Measurements from ENCODE around the gene CDCP2. TPM values are rescaled to one million over a fixed set of nuclear protein-coding genes. Genes with fewer than 3 reads are reported as not detected.

The CDCP2 gene
- total RNA-seq, 2 donors from 2014 or later: not detected

DNA sequence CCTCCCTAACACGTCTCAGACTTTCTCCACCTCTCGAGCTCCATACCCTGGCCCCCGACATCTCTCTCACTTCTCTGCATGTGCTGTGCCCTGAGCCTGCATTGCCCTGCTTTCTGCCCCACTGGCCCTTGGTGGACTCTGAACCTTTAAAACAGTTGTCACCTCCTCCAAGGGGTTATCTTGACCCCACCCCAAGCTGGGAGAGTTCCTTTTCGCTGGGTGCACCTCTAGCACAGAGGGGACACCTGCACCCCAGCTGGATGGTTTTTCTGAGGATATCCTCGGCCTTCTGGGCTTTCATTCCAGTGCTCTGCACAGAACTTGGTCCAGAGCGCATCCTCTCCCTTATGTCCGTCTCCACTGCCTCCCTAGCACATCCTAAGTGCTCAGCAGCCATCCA is 4.2 kb upstream of the CDCP2 start:
- Histone ChIP-seq H3K27ac (no peak overlapping the region), H3K4me3 (no peak overlapping the region), H3K4me1 (ENCODE audit: control insufficient read depth in 1 of 2, low read depth in 2 of 2) (peaks cover 7 to 14% of the 10 kb centered on the region in 2 donors), H3K27me3 (replicated peaks; ENCODE audit: insufficient read depth) (no peaks in the 10 kb centered on the region), H3K36me3 (no peaks in the 10 kb centered on the region), H3K9me3 (no peaks in the 10 kb centered on the region)
- DNase-seq (ENCODE audit: low spot score) (no peak), ATAC-seq (ENCODE audit: insufficient number of reproducible peaks, low FRiP score, low read depth) (no peak)
- TF ChIP-seq, protein P1, sequence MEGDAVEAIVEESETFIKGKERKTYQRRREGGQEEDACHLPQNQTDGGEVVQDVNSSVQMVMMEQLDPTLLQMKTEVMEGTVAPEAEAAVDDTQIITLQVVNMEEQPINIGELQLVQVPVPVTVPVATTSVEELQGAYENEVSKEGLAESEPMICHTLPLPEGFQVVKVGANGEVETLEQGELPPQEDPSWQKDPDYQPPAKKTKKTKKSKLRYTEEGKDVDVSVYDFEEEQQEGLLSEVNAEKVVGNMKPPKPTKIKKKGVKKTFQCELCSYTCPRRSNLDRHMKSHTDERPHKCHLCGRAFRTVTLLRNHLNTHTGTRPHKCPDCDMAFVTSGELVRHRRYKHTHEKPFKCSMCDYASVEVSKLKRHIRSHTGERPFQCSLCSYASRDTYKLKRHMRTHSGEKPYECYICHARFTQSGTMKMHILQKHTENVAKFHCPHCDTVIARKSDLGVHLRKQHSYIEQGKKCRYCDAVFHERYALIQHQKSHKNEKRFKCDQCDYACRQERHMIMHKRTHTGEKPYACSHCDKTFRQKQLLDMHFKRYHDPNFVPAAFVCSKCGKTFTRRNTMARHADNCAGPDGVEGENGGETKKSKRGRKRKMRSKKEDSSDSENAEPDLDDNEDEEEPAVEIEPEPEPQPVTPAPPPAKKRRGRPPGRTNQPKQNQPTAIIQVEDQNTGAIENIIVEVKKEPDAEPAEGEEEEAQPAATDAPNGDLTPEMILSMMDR (IDR thresholded peaks at IDR 0.05): no peak

DNA sequence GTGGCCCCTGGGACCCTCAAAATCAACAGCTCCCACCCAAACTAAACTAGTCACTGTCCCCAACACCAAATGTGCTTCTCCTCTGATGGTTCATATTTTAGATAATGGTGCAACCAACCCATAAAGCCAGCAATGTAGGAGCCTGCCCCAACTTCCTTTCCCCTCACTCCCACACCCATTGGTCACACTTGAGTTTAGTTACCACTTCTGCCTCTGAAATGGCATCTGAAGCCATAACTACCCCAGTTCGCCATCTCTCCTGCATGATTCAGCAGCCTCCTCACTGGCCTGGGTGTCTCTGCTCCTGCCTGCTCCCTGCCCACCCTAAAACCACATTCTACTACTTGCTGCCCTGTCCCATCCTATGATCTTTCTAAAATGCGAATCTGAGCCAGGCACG is 3.4 kb upstream of the CDCP2 start:
- Histone ChIP-seq H3K36me3 (no peaks in the 10 kb centered on the region), H3K4me3 (no peak overlapping the region), H3K27me3 (replicated peaks; ENCODE audit: insufficient read depth) (no peaks in the 10 kb centered on the region), H3K9me3 (no peaks in the 10 kb centered on the region), H3K4me1 (ENCODE audit: control insufficient read depth in 1 of 2, low read depth in 2 of 2) (peaks cover 7 to 14% of the 10 kb centered on the region in 2 donors), H3K27ac (no peak overlapping the region)
- DNase-seq (ENCODE audit: low spot score) (no peak), ATAC-seq (ENCODE audit: insufficient number of reproducible peaks, low FRiP score, low read depth) (no peak)
- TF ChIP-seq, protein P1 (IDR thresholded peaks at IDR 0.05): no peak

DNA sequence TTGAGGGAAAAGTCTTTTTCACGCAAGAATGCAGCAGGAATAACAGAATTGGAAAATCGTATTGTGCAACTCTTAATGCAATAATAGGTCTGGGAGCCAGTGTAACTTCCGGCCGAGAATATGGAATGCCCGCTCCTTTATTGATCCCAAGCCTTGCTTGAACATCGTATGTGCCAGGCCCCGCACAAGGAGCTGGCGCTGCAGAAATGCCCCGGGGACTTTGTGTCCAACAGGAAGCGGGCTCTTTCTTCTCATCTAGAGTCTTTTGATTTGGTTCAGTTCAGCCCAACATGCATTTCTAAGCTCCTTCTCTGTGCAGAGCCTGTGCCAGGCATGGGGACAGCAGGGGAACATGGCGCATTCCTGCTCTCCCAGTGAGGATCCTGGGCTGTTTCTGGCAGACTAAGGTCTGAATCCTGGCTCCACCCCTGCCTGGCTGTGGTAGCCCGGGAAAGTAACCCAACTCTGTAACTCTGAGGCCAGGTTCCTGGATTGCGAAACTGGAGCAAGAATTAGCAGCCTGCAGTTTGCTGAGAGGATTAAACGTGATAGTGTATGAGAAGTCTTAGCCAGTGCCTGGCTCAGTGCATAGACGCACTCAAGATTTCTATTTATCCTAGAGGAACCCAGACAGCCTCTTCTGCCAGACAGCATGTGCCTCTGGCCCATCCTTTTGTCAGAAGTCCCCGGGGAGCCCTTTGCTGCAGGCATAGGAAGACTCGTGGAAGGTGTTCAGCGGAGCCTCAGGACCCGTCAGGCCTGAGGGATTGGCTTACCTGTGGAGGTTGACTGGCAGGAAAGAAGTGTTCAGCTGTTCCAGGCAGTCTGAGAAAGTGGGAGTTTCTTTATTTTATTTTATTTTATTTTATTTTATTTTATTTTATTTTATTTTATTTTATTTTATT is 987 bp upstream of the CDCP2 start:
- peak; percentile 25 for DNase-seq (ENCODE audit: low spot score)

DNA sequence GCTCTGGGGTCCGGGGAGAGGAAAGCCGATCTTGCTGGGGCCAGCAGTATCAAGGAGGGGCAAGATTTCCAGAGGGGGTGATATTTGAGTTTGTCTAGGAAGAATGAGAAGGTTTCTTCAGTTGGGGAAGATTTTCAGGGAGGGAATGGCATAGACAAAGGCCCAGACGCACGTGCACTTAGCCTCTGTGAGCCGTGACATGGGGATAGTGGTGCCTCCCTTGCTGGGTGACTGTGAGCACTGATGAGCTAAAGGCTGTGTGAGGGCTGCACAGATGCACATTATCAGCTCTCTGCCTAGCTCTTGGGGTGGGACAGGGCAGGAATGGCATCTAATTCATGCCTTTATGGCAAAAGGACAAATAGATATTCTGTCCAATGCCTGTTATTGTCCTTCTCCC is 1.8 kb downstream of the CDCP2 start:
- TF ChIP-seq, protein P1 (IDR thresholded peaks at IDR 0.05): no peak
- H3K4me3 ChIP-seq: no peak overlapping the region
- no peaks in the 10 kb centered on the region for H3K27me3 ChIP-seq (replicated peaks; ENCODE audit: insufficient read depth)
- peaks cover 7 to 14% of the 10 kb centered on the region in 2 donors for H3K4me1 ChIP-seq (ENCODE audit: control insufficient read depth in 1 of 2, low read depth in 2 of 2)
- DNase-seq (ENCODE audit: low spot score): no peak
- ATAC-seq (ENCODE audit: insufficient number of reproducible peaks, low FRiP score, low read depth): no peak
- H3K36me3 ChIP-seq: no peaks in the 10 kb centered on the region
- H3K9me3 ChIP-seq: no peaks in the 10 kb centered on the region
- H3K27ac ChIP-seq: no peak overlapping the region

More for the DNA sequence above, 987 bp upstream of the CDCP2 start:
- peak; percentile 59 for ATAC-seq (ENCODE audit: insufficient number of reproducible peaks, low FRiP score, low read depth)
- H3K9me3 ChIP-seq: no peaks in the 10 kb centered on the region
- peak overlapping the region; percentile 47 to 64 for H3K27ac ChIP-seq
- H3K36me3 ChIP-seq: no peaks in the 10 kb centered on the region
- peak overlapping the region; percentile 55 for H3K4me3 ChIP-seq
- H3K27me3 ChIP-seq (replicated peaks; ENCODE audit: insufficient read depth): no peaks in the 10 kb centered on the region
- TF ChIP-seq, protein P1 (IDR thresholded peaks at IDR 0.05): no peak
- peaks cover 7 to 14% of the 10 kb centered on the region in 2 donors for H3K4me1 ChIP-seq (ENCODE audit: control insufficient read depth in 1 of 2, low read depth in 2 of 2)

DNA sequence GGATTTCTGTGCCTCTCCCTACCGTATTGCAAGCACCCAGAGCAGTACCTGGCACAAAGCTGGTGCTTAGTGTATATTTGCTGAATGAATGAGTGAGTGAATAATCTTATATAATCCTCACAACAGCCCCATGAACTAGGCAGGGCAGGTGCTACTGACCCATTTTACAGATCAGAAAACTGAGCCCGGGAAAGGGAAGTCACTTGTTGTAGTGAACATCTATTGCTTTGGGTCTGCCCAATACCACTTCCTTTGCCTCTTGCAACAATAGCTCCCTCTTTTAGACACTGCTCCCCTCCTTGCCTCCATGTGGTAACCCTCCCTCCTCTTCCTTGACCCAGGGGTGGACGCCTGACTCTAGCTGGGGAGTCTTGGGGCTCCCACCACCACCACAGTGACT is 3.1 kb downstream of the CDCP2 start:
- Histone ChIP-seq H3K27me3 (replicated peaks; ENCODE audit: insufficient read depth) (no peaks in the 10 kb centered on the region), H3K9me3 (no peaks in the 10 kb centered on the region), H3K27ac (no peak overlapping the region), H3K36me3 (no peaks in the 10 kb centered on the region), H3K4me3 (no peak overlapping the region), H3K4me1 (ENCODE audit: control insufficient read depth in 1 of 2, low read depth in 2 of 2) (peaks cover 7 to 13% of the 10 kb centered on the region in 2 donors)
- TF ChIP-seq, protein P1 (IDR thresholded peaks at IDR 0.05): no peak
- DNase-seq (ENCODE audit: low spot score): no peak
- ATAC-seq (ENCODE audit: insufficient number of reproducible peaks, low FRiP score, low read depth): no peak

Measured in thoracic aorta (tissue), 2 donors.